Mucosa of stomach (tissue), 1 donor: ENCODE measurements around the gene ACTG1.
A peak's percentile ranks its signal among the peaks of the same experiment; 100 is the strongest.

Experiments
- H3K27me3 ChIP-seq: one replicate; pipeline ENCODE4 v1.7.0; 2013; ENCODE audit warnings: mild to moderate bottlenecking, low read length; ENCODE audit not compliant: control insufficient read depth, insufficient read depth
- H3K36me3 ChIP-seq: one replicate; pipeline ENCODE4 v1.7.0; 2013; ENCODE audit warnings: low read length; ENCODE audit not compliant: control insufficient read depth, insufficient read depth
- H3K4me1 ChIP-seq: one replicate; pipeline ENCODE4 v1.7.0; 2013; ENCODE audit warnings: mild to moderate bottlenecking, low read length; ENCODE audit not compliant: control insufficient read depth, insufficient read depth
- H3K4me3 ChIP-seq: one replicate; pipeline ENCODE4 v1.7.0; 2013; ENCODE audit warnings: low read length
- H3K9ac ChIP-seq: one replicate; pipeline ENCODE4 v1.7.0; 2013; ENCODE audit warnings: mild to moderate bottlenecking, low read length, moderate library complexity
- H3K9me3 ChIP-seq: one replicate; pipeline ENCODE4 v1.7.0; 2013; ENCODE audit warnings: mild to moderate bottlenecking, low read length, moderate library complexity; ENCODE audit not compliant: control insufficient read depth
- donor health status: Pancreatic carcinoma.

The ACTG1 gene

GRCh38 chr17:81492706-81493105 is 19.9 kb downstream of the ACTG1 start:
- Histone ChIP-seq H3K4me1 (peaks cover 10% of the 10 kb centered on the region), H3K9ac (no peak overlapping the region), H3K36me3 (no peaks in the 10 kb centered on the region), H3K4me3 (no peak overlapping the region), H3K9me3 (no peaks in the 10 kb centered on the region), H3K27me3 (peaks cover 19% of the 10 kb centered on the region)

- Histone ChIP-seq H3K4me3 (no peak overlapping the region), H3K4me1 (peaks cover 10% of the 10 kb centered on the region), H3K36me3 (no peaks in the 10 kb centered on the region), H3K27me3 (peaks cover 19% of the 10 kb centered on the region), H3K9ac (no peak overlapping the region), H3K9me3 (no peaks in the 10 kb centered on the region)
Observed at GRCh38 chr17:81492202-81492601, 20.4 kb downstream of the ACTG1 start.

DNA sequence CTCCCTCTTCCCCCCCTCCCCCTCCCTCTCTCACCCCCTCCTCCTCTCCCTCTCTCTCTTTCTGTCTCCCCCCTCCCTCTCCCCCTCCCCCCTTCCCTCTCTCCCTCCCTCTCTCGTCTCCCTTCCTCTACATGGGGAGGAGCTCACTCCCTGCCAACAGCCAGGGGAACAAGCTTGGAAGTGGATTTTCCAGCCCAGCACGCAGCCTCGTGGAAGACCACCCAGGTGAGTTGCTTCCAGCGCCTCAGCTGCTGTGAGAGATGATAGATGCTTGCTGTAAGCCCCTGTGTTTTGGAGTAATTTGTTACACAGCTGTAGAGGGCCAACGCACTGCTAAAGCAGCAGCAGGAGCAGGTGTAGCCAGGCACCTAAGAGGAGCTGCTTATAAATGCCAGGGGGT is 20.8 kb downstream of the ACTG1 start:
- peaks cover 10% of the 10 kb centered on the region for H3K4me1 ChIP-seq
- H3K36me3 ChIP-seq = no peaks in the 10 kb centered on the region
- H3K27me3 ChIP-seq = peaks cover 19% of the 10 kb centered on the region
- H3K9me3 ChIP-seq = no peaks in the 10 kb centered on the region
- H3K9ac ChIP-seq = no peak overlapping the region
- no peak overlapping the region for H3K4me3 ChIP-seq

DNA sequence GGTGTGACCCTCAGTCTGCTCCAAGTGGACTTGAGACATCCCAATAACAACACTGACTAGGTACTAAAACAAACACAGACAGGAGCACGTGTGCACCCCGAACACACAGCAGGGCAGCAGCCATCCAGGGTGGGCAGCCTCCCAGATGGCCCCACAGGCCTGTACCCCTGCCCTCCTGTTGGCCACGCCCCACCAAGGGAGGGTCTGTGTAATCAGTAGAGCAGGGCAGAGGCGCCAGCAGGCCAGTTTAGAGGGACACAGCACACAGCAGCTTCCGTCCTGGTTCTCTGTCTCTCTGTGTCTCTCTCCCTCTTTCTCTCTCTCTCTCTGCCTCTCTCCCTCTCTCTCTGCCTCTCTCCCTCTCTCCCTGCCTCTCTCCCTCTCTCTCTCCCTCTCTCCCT is 21.4 kb downstream of the ACTG1 start:
- Histone ChIP-seq H3K27me3 (peaks cover 19% of the 10 kb centered on the region), H3K4me3 (no peak overlapping the region), H3K9me3 (no peaks in the 10 kb centered on the region), H3K9ac (no peak overlapping the region), H3K4me1 (peaks cover 10% of the 10 kb centered on the region), H3K36me3 (no peaks in the 10 kb centered on the region)

DNA sequence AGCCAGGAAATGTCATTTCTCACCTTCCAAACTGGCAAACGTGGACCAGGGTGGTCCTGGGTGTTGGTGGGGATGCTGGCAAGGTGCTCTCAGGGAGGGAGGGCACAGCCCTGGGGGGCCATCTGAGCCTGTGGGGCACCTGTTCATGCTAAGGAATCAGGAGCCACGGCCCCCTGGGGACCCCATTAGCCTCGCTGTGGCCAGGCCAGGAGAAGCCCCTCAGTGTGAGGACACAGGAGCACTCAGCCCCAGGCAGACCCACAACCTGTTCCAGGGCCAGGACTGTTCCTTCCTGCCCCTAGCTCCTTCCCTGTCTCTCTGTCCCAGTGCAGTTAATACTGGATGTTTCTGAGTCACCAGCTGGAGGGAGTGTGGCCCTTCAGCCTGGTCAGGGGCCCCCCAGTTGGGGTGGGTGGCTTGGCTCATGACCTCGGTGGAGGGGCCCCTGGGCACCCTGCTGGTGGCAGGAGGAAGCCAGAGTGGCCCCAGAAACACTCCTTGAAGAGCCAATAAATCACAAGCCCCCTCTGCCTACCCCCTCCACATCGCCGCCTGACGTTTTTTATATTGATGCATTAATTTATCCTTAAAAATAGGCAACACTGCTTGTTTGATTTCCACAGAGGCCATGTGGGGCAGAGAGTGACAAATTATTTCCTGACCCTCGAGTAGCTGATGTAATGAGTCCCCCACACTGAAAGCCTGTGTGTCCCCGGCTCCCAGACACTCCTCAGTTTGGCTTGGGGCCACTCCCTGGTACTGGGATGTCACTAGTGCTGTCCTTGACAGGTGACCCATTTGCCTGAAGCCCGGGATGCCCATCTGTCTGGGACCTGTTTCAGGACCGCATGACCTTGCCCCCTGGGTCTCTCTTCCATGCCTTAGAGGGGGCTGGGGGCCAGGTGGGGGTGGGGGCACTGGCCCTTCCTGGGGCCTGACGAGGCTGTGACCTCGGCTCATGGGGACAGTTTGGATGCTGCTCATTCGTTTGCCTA is 22.3 kb downstream of the ACTG1 start:
- Histone ChIP-seq H3K9ac (no peak overlapping the region), H3K36me3 (no peaks in the 10 kb centered on the region), H3K4me1 (peaks cover 10% of the 10 kb centered on the region), H3K4me3 (no peak overlapping the region), H3K27me3 (peaks cover 19% of the 10 kb centered on the region), H3K9me3 (no peaks in the 10 kb centered on the region)

DNA sequence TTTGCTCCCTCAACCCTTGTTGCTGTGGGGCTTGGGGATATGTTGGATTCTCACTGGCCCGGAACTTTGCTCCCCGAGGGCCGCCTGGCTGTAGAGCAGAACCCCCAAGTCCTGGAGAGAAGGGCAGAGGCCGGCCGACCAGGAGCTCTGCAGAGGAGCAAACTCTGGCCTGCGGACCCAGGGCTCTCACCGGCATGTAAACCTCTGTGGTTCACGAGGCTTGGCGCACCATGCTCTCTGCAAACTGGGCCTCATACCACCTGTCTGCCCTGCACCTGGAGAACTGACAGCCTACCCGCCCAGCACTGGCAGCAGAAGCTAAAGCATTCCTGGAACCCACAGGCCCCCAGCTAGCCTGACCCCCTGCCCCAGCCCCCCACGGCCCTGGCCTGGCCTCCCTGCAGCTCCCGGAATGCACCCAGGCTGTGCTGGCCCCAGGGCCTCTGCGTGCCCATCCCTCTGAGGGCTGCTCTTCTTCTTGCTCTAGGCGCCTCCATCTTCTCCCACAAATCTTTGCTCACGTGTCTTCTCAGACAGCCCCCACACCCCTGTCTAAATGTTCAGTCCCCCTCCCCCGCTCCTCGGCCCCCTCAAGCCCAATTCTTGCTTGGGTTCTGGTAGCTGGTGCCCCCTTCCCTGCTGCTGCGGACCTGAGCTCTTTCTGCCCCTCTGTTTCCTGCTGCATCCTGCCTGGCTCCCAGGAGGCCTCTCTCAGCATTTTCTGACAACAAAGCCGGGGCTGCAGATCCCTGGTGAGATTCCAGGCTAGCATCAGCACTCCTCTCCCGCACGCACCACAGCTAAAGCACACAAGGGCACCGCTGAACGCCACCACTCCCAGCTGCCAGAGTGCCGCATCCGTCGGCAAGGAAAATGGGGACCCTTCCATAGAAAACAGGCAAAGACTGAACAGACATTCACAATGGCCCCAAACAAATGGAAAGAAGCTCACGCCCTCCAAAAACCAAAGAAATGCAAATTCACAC is 23.3 kb downstream of the ACTG1 start:
- peaks cover 12% of the 10 kb centered on the region for H3K4me1 ChIP-seq
- peaks cover 17% of the 10 kb centered on the region for H3K27me3 ChIP-seq
- H3K9me3 ChIP-seq = no peaks in the 10 kb centered on the region
- H3K4me3 ChIP-seq = no peak overlapping the region
- no peaks in the 10 kb centered on the region for H3K36me3 ChIP-seq
- H3K9ac ChIP-seq = peak overlapping the region; percentile 87

DNA sequence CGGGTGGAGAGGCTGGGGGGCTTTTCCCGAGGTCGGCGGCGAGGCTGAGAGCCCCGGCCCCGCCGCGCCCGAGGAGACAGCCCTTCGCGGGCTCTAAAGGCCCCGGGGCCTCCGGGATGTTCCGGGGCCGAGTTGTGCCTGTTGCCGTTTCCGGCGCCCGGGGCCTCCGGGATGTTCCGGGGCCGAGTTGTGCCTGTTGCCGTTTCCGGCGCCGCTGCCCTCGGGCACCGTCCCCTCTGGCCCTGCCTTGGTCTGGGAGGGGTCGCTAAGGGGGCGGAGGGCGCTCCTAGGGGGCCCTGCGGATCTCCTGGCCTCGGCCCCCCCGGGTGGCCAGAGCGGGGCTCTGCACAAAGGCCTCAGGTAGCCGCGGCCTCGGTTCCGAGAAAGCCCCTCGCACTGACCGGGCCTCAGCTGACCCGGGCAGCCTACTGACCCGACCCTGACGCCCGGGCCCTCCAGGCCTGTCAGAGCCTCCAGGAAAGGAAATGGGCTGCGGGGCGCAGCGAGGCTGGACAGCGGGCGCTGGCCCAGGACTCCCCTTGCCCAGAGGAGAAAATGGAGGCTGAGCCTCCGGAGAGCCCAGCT is 24.2 kb downstream of the ACTG1 start:
- H3K9me3 ChIP-seq = no peaks in the 10 kb centered on the region
- no peaks in the 10 kb centered on the region for H3K36me3 ChIP-seq
- peak overlapping the region; percentile 87 for H3K9ac ChIP-seq
- H3K4me3 ChIP-seq = peak overlapping the region; percentile 31
- peaks cover 15% of the 10 kb centered on the region for H3K27me3 ChIP-seq
- peaks cover 21% of the 10 kb centered on the region for H3K4me1 ChIP-seq

DNA sequence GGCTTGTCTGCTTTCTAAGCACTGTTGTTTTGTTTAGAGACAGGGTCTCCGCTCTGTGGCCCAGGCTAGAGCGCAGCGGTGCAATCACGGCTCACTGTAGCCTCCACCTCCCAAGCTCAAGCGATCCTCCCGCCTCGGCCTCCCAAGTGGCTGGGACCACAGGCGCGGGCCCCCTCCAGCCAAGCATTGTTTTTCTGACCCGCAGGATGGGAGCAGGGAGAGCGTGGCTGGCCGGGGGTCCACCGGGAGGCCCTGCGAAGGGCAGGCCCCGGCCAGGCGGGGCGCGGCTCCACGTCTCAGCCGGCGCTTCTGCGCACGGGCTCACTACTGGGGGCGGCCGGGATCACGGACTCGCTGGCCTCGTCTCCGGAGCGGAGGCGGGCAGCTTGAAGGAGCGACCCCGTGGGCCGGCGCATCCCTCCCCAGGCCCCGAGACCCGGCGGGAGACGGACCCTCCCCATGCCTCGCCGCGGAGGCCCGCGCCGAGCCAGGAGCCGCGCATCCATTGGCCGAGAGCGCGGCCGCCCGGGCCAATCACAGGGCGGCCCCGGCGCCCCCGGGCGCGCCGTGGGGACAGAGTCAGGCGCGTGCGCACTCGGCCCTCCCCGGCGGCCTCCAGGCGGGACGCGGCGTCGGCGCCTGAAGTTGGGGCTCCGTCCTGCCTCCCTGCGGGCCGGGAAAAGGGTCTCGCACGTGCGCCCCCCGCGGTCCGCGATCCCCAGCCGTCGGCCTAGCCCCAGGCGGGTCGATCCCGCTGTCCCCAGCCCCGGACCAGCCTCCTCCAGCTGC is 24.9 kb downstream of the ACTG1 start:
- H3K4me3 ChIP-seq = peak overlapping the region; percentile 31
- H3K9ac ChIP-seq = peak overlapping the region; percentile 87
- peaks cover 22% of the 10 kb centered on the region for H3K4me1 ChIP-seq
- peaks cover 14% of the 10 kb centered on the region for H3K27me3 ChIP-seq
- H3K9me3 ChIP-seq = no peaks in the 10 kb centered on the region
- no peaks in the 10 kb centered on the region for H3K36me3 ChIP-seq

- peaks cover 22% of the 10 kb centered on the region for H3K4me1 ChIP-seq
- no peak overlapping the region for H3K9ac ChIP-seq
- peaks cover 17% of the 10 kb centered on the region for H3K27me3 ChIP-seq
- no peaks in the 10 kb centered on the region for H3K9me3 ChIP-seq
- no peak overlapping the region for H3K4me3 ChIP-seq
- H3K36me3 ChIP-seq = no peaks in the 10 kb centered on the region
Observed at GRCh38 chr17:81487089-81487486, 25.5 kb downstream of the ACTG1 start.

GRCh38 chr17:81486199-81486810 is 26.3 kb downstream of the ACTG1 start:
- Histone ChIP-seq H3K9ac (no peak overlapping the region), H3K9me3 (no peaks in the 10 kb centered on the region), H3K4me3 (no peak overlapping the region), H3K36me3 (no peaks in the 10 kb centered on the region), H3K27me3 (peaks cover 24% of the 10 kb centered on the region), H3K4me1 (peaks cover 27% of the 10 kb centered on the region)
